GM21717 (cell line): ENCODE measurements around the gene MYBPC2.
"Not testable (repeated sequence)": the region's sequence is repeated elsewhere in the genome, so short reads cannot be mapped to it uniquely, and the experiment has no call there.

Experiments
- ATAC-seq: cut with Tn5 transposase; IDR thresholded peaks from one replicate; pipeline ENCODE4 v1.9.1; 2021; ENCODE audit warnings: mild to moderate bottlenecking, moderate library complexity; ENCODE audit not compliant: unreplicated experiment

The MYBPC2 gene

GRCh38 chr19:50457300-50457699, 24.6 kb downstream of the MYBPC2 start:
- ATAC-seq = no peak

- no peak for ATAC-seq
Measured at GRCh38 chr19:50458396-50459066, 25.8 kb downstream of the MYBPC2 start.

- no peak for ATAC-seq
Measured at GRCh38 chr19:50459067-50459456, 26.4 kb downstream of the MYBPC2 start.

- ATAC-seq = no peak
Measured at GRCh38 chr19:50459638-50460037, 26.9 kb downstream of the MYBPC2 start.

- peak; percentile 46 for ATAC-seq
Measured at GRCh38 chr19:50460161-50460765, 27.6 kb downstream of the MYBPC2 start.

GRCh38 chr19:50461066-50461875, 28.6 kb downstream of the MYBPC2 start:
- ATAC-seq = no peak

GRCh38 chr19:50462970-50463369, 30.3 kb downstream of the MYBPC2 start:
- no peak for ATAC-seq

- ATAC-seq = no peak
Measured at GRCh38 chr19:50464348-50464747, 31.7 kb downstream of the MYBPC2 start.

GRCh38 chr19:50465000-50465399, 32.3 kb downstream of the MYBPC2 start:
- no peak for ATAC-seq

GRCh38 chr19:50465986-50466705, 33.5 kb downstream of the MYBPC2 start:
- no peak for ATAC-seq

- no peak for ATAC-seq
Measured at GRCh38 chr19:50466706-50467039, 34.0 kb downstream of the MYBPC2 start.

- ATAC-seq = no peak
Measured at GRCh38 chr19:50467566-50467965, 34.9 kb downstream of the MYBPC2 start.

- no peak for ATAC-seq
Measured at GRCh38 chr19:50468818-50469217, 36.1 kb downstream of the MYBPC2 start.

- not testable (repeated sequence) for ATAC-seq
Measured at GRCh38 chr19:50473336-50473735, 40.6 kb downstream of the MYBPC2 start.

GRCh38 chr19:50475101-50475568, 42.4 kb downstream of the MYBPC2 start:
- ATAC-seq = no peak

- ATAC-seq = peak; percentile 27
Measured at GRCh38 chr19:50475736-50476223, 43.1 kb downstream of the MYBPC2 start.

GRCh38 chr19:50476224-50476906, 43.7 kb downstream of the MYBPC2 start, which contains the start of the genes EMC10 and GARIN5A:
EMC10 (plus strand) TSS chr19:50476507; CDS start chr19:50476545, 38 bp downstream.
GARIN5A (minus strand) TSS chr19:50476848; CDS start chr19:50476388, 460 bp downstream.
- peak; percentile 56 for ATAC-seq

GRCh38 chr19:50476907-50477238, 44.2 kb downstream of the MYBPC2 start:
- no peak for ATAC-seq

GRCh38 chr19:50477751-50478515, 45.2 kb downstream of the MYBPC2 start:
- ATAC-seq = no peak
